MCF 10A (cell line): ENCODE results near the gene SLC22A1. TPM values are rescaled to one million over a fixed set of nuclear protein-coding genes. Genes with fewer than 3 reads are reported as not detected.

Source experiments
- BruUV-seq: library from RNA; stranded (reverse); fragments of 400-500 nt; replicated peaks from 2 replicates; lab custom pipeline; 2021; lab: Mats Ljungman, UMichigan
- CTCF ChIA-PET: fragments of 300-600 bp; sonication (Branson Sonifier 250); formaldehyde crosslinking; extraction: SDS; loops from one replicate; lab custom pipeline; 2021; ENCODE audit warnings: antibody characterized with exemption, inconsistent platforms; lab: Yijun Ruan, JAX
- POLR2A ChIA-PET: fragments of 300-600, 350-650 bp; sonication (Branson Sonifier 250); formaldehyde crosslinking; extraction: SDS; loops from one replicate; lab custom pipeline; 2020; ENCODE audit warnings: antibody characterized with exemption, inconsistent platforms; lab: Yijun Ruan, JAX
- DNase-seq: peaks from one replicate; pipeline ENCODE4 v3.0.0-alpha.2; 2018; ENCODE audit not compliant: unreplicated experiment
- H3K27ac Mint-ChIP-seq: one replicate; pipeline ENCODE4 v1.8.0; 2022; ENCODE audit warnings: mild to moderate bottlenecking, low read depth, mixed read lengths; ENCODE audit not compliant: unreplicated experiment
- H3K27me3 Mint-ChIP-seq: one replicate; pipeline ENCODE4 v1.8.0; 2022; ENCODE audit warnings: mixed read lengths; ENCODE audit not compliant: insufficient read depth, unreplicated experiment
- H3K36me3 Mint-ChIP-seq: one replicate; pipeline ENCODE4 v1.8.0; 2022; ENCODE audit warnings: mild to moderate bottlenecking, moderate library complexity, mixed read lengths; ENCODE audit not compliant: insufficient read depth, unreplicated experiment
- H3K4me1 Mint-ChIP-seq: one replicate; pipeline ENCODE4 v1.8.0; 2022; ENCODE audit warnings: mixed read lengths; ENCODE audit not compliant: insufficient read depth, unreplicated experiment
- H3K4me3 Mint-ChIP-seq: one replicate; pipeline ENCODE4 v1.8.0; 2022; ENCODE audit warnings: mild to moderate bottlenecking, moderate library complexity, mixed read lengths; ENCODE audit not compliant: unreplicated experiment
- H3K9me3 Mint-ChIP-seq: one replicate; pipeline ENCODE4 v1.8.0; 2022; ENCODE audit warnings: mixed read lengths; ENCODE audit not compliant: unreplicated experiment
- intact Hi-C: fragments of 100-400 bp; cut with micrococcal nuclease; formaldehyde crosslinking; loops from 2 replicates; pipeline ENCODE4 v1.14.1; 2022
- total RNA-seq: library from RNA; stranded (reverse); gene quantifications from 2 replicates; pipeline ENCODE4 v1.2.3, GENCODE V29; 2022
- TF ChIP-seq, protein P1 (sequence below): fragments of 200-600 bp; IDR thresholded peaks from one replicate; pipeline ENCODE4 v1.8.0; 2022; ENCODE audit warnings: antibody characterized with exemption, mild to moderate bottlenecking; ENCODE audit not compliant: unreplicated experiment

The SLC22A1 gene
- total RNA-seq, 1 experiment from 2014 or later = 0.86 TPM

DNA sequence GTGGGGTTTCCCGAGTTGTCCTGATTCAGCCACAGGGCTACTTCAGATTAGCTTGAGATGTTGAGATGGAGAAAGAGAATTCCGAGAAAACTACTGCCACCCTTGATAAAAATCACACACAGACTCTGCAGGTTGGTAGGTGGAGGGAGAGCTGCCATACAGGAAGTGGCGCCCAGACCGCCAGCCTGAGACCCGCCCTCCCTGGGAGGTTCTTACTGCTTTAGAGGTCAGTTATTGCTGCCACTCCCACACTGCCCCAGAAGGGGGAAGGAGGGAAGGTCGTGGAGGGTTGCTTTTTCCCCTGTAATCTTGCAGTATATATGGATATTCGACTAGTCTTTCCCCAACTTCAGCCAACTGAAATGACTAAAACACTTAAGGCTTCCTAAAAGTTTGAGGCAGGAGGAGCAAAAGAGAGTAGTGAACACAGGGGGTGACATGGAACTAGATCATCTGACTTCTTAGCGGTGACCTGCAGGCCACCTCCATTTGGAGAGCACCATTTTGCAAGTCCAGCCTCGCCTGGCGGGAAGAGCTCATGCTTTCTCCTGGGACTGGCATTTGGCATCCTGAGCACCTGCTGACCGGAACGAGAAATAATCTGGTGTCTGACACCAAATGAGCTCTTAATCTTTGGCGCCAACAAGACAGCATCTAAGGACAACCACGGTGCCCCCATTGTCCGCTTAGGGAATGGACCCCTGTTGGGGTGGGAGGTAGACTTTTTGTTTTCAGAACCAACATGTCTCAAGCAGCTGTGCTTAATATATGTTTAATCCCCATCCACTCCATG, 35.7 kb upstream of the SLC22A1 start:
- no peaks in the 10 kb centered on the region for H3K9me3 Mint-ChIP-seq
- no peak overlapping the region for H3K27ac Mint-ChIP-seq
- H3K4me3 Mint-ChIP-seq = no peak overlapping the region
- H3K36me3 Mint-ChIP-seq = peaks cover 85% of the 10 kb centered on the region
- ChIA-PET POLR2A (interaction anchor here (0.6 to 0.7 kb wide), 2 partner anchors 26 to 121 kb away, joined by 3 read pairs; no protein-coding TSS in a partner anchor), CTCF (interaction anchor here (1.0 to 4.7 kb wide), 4 partner anchors 13 to 373 kb away, joined by 3 to 52 read pairs (median 38); no protein-coding TSS in a partner anchor)
- intact Hi-C loops = no loop called here
- TF ChIP-seq, protein P1, sequence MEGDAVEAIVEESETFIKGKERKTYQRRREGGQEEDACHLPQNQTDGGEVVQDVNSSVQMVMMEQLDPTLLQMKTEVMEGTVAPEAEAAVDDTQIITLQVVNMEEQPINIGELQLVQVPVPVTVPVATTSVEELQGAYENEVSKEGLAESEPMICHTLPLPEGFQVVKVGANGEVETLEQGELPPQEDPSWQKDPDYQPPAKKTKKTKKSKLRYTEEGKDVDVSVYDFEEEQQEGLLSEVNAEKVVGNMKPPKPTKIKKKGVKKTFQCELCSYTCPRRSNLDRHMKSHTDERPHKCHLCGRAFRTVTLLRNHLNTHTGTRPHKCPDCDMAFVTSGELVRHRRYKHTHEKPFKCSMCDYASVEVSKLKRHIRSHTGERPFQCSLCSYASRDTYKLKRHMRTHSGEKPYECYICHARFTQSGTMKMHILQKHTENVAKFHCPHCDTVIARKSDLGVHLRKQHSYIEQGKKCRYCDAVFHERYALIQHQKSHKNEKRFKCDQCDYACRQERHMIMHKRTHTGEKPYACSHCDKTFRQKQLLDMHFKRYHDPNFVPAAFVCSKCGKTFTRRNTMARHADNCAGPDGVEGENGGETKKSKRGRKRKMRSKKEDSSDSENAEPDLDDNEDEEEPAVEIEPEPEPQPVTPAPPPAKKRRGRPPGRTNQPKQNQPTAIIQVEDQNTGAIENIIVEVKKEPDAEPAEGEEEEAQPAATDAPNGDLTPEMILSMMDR = no peak
- BruUV-seq = no TSS peak
- no peaks in the 10 kb centered on the region for H3K27me3 Mint-ChIP-seq
- H3K4me1 Mint-ChIP-seq = no peaks in the 10 kb centered on the region
- no peak for DNase-seq

DNA sequence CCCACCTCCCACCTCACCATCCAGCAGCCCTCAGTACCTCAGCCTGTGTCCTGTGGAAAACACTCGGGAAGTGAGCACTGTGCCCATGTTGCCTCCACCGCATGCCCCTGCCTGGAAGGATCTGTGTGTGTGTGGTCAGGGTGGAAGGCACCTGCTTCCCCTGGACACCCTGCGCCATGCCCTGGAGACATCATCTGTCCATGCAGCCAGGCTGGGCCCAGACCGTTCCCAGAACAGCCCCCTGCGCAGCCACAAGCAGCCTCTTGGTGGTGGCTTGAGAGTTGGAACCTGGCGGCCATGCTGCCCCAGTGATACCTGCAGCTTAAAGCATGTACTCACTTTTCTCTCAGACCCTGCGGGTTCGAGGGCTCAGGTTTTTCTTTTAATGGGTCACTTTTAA, 34.9 kb upstream of the SLC22A1 start:
- intact Hi-C loops = no loop called here
- H3K27me3 Mint-ChIP-seq = no peaks in the 10 kb centered on the region
- no peak overlapping the region for H3K27ac Mint-ChIP-seq
- H3K36me3 Mint-ChIP-seq = peaks cover 77% of the 10 kb centered on the region
- H3K4me1 Mint-ChIP-seq = no peaks in the 10 kb centered on the region
- ChIA-PET POLR2A (interaction anchor here (0.6 to 1.2 kb wide), 3 partner anchors 10 to 120 kb away, joined by 3 to 4 read pairs (median 3); no protein-coding TSS in a partner anchor), CTCF (interaction anchor here (1.0 to 4.7 kb wide), 4 partner anchors 12 to 372 kb away, joined by 3 to 52 read pairs (median 38); no protein-coding TSS in a partner anchor)
- no peak for DNase-seq
- H3K4me3 Mint-ChIP-seq = no peak overlapping the region
- TF ChIP-seq, protein P1 = no peak
- H3K9me3 Mint-ChIP-seq = no peaks in the 10 kb centered on the region
- no TSS peak for BruUV-seq

DNA sequence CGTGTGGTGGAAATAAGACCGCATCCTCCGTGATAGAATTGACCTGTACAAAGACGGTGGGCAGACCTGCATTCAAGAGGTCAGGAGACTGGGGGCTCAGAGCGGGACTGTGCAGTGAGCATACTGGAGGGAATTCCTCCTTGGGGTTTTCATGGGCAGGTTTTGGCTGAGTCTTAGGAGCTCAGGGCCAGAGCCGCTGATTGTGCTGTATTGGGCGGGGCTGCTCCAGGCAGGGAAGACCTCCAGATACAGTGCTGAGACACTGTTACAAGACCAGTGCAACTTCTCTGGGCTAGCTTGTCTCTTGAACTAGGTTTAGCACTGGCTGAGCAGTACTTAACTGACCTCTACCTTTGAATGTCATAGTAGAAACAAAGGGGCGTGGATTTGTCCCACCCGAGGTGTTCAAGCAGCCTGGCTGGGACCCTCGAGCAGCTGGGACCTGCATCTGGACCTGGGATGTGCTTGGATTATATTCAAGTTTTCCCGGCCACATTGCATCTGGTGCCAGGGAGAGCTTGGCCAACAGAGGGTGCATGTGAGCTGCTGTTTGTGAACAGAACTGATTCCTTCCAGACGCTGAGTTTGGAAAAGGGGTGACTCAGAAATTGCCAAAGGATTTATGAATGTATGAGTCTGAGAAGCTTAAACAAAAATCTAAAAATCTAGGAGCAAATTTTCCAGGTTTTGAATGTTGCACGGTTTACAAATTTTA, 33.4 kb upstream of the SLC22A1 start:
- TF ChIP-seq, protein P1 = peak; percentile 68
- Mint-ChIP-seq H3K4me1 (no peaks in the 10 kb centered on the region), H3K9me3 (no peaks in the 10 kb centered on the region), H3K36me3 (peaks cover 71% of the 10 kb centered on the region), H3K4me3 (no peak overlapping the region), H3K27ac (no peak overlapping the region), H3K27me3 (no peaks in the 10 kb centered on the region)
- ChIA-PET POLR2A (interaction anchor here (0.7 to 1.7 kb wide), 7 partner anchors 11 to 445 kb away, joined by 3 to 6 read pairs (median 3); no protein-coding TSS in a partner anchor), CTCF (interaction anchor here (0.5 to 4.7 kb wide), 38 partner anchors 8 to 452 kb away, joined by 3 to 52 read pairs (median 4); no protein-coding TSS in a partner anchor)
- DNase-seq = peak; percentile 76
- intact Hi-C loops = loop anchor here (1.0 kb wide), 4 partner anchors 133 to 446 kb away; no protein-coding TSS in a partner anchor
- BruUV-seq = no TSS peak
